Brain pericyte (primary cell): ENCODE measurements around the gene PAQR4.

Experiments
- DNase-seq: peaks from one replicate; pipeline ENCODE4 v3.0.0-alpha.2; 2012; ENCODE audit warnings: low read depth, low spot score

PAQR4 gene

DNA sequence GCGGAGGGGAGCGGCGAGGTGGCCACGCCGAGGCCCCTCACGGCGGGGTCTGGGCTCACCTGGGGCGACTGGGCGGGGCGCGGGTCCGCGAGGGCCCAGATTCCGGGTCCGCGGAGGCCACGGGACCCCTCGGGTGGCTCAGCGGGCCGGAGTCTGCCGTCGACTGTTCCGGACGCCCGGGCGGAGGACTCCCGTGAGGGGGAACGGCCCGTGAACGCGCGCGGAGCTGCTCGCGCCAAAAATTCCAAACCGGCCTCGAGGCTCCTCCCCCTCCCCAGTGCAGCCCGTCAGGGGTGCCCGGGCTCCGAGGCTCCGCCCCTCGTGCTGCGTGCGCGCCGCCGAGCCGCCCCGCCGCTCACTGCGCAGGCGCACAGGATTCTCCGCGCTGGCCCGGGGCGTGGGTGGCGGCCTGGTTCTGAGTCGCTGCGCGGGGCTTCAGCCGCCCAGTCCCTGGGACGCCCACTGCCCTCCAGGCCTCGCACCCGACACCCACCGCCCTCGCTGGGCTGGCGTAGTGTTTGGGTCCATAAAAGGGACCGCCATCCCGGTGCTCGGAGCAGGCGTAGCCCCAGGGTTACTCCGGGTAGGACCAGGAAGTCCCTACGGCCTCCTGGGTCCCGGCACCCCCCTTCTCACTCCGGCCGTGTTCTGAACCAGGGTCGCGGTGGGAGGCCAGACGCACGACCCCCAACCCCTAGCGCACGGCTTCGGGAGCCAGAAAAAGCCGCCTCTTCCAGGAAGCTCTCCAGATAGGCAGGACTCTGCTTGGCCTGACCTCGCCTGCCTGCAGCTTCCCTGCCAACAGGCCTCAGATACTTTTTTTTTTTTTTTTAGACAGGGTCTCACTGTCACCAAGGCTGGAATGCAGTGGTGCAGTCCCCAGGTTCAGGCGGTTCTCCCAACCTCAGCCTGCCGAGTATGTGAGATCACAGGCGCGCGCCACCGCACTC is 11.4 kb downstream of the PAQR4 start, which contains the start of gene PKMYT1:
Gene PKMYT1 (minus strand): TSS at position 220 of the 950 bp plus-strand sequence. CDS start 789 bp downstream, outside the sequence.
- peak; percentile 34 for DNase-seq

DNA sequence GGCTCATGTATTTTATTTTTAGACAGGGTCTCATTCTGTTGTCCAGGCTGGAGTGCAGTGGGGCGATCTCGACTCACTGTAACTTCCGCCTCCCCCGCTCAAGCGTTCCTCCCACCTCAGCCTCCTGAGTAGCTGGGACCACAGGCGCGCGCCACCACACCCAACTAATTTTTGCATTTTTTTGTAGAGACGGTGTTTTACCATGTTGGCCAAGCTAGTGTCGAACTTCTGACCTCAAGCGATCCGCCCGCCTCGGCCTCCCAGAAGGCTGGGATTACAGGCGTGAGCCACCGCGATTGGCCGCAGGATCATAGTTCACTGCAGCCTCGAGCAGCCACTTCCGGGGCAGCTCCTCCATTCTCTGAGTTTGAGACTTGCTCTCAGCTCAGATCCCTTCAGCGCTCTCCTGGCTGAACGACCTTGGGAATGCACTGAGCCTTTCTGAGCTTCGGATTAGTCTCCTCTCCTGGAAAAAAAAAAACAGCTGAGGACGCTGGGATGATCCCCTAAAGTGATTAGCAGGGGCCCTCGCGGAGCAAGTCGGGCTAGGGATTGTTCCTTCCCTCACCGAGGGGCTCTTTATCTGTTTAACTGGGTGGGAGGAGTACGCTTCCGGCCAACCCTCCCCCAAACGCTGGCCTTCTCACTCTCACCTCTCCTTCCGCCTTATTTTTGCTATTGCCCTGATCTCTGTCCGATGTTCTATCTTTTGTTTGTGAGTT is 12.2 kb downstream of the PAQR4 start:
- no peak for DNase-seq

DNA sequence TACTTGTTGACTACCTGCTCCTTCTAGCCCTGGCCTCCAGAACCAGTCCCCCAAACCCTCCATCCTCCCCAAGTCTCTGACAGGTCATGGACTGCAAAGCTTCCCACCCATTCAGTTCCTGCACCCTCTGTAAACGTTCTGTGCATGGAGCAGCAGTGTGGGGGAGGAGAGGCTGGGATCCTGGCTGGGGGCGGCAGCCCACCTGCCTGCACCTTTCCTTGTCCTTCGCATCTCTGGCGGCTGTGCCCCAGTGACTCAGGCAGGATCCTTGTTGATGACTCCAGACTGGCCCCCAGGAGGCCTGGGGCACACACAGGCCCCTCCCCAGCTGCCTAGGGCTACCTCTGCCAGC is 12.7 kb downstream of the PAQR4 start:
- no peak for DNase-seq

DNA sequence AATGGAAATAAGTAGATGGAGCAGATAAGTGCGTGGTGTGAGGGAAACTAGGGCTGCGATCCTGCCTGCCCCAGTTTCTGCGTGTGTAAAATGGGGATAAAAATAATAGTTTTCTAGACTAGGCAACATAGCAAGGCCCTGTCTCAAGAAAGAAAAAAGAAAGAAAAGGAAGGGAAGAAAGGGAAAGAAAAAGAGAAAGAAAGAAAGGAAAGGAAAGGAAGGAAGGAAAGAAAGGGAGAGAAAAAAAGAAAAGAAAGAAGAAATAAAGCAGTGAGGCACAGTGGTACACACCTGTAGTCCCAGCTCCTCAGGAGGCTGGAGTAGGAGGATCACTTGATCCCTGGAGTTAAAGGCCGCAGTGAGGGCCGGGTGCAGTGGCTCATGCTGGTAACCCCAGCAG is 13.3 kb downstream of the PAQR4 start:
- DNase-seq = no peak

DNA sequence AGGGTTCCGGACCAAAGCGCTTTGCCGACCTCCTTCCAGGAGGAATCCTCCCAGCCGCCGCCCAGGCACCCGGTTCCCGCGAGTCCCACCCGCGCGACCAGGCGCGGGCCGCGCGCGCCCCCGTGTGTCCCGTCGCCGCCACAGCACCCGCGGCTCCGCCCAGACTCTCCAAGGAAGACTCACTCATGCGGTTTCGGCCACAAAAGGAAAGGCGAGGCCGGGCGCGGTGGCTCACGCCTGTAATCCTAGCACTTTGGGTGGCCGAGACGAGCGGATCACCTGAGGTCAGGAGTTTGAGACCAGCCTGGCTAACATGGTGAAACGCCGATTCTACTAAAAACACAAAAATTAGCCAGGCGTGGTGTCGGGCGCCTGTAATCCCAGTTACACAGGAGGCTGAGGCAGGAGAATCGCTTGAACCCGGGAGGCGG is 14.6 kb downstream of the PAQR4 start:
- DNase-seq = no peak

DNA sequence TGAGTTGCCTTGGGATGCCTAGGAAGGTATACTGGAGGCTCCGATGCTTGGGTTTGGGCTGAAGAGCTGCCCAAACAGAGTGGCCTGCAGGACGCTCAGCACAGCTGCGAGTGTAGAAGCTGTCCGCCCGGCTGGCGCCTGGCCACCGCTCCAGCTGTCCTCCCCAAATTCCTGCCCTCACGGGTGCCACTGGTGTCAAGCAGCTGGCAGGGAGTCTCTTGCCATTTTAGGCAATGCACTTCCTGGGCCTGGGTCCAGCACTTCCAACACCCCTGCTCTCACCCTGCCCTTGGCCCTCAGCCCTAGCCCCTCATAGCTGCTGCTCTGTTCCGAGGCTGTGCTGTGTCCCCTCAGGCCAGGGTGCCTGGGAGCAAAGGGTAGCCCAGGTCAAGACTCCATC is 16.3 kb downstream of the PAQR4 start:
- no peak for DNase-seq

DNA sequence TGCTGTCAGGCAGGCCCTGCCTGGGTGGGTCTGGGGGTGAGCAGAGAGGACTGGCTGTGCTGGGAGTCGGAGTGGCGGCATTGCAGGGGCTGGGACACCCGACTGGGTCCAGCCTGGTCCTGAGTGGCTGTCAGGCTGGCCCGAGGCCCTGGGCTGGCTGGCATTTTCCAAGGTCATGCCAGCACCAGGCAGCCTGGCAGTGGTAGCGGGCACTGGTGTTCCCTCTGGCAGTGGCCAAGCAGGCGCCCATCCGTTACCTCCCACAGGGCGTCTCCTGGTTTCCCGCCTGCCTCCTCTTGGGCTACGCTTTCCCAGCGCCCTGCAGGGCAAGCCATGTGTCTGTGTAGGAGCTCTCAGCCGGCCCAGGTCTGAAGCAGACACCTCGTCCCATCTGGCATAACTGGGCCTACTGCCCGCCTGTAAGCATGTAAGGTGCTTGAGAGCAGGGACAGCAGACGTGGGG is 16.8 kb downstream of the PAQR4 start:
- DNase-seq = no peak

DNA sequence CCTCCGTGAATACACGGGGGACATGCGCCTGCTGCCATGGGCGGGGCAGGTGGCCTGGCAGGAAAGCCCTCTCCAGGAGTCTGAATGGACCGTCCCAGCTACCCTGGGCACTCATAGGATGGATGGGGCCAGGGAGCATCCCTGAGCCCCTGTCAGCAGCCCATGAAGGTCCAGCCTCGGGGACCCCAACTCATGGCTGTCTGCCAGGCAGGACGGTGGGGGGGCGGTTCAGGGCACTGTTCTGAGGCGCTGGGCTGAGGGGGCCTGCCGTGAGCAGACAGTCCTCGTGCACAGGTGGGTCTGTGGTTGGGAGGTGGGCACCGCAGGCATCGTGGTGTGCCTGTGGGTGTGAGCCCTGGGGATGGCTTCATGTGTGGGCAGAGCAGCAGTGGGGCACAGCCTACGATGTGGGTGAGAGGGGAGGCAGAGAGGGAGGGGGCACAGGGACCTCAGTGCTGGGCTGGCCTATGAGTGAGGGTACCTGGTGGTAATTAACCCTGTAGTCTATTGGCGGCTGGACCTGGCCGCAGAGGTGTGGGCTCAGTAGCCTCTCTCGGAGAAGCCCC is 17.6 kb downstream of the PAQR4 start:
- no peak for DNase-seq

DNA sequence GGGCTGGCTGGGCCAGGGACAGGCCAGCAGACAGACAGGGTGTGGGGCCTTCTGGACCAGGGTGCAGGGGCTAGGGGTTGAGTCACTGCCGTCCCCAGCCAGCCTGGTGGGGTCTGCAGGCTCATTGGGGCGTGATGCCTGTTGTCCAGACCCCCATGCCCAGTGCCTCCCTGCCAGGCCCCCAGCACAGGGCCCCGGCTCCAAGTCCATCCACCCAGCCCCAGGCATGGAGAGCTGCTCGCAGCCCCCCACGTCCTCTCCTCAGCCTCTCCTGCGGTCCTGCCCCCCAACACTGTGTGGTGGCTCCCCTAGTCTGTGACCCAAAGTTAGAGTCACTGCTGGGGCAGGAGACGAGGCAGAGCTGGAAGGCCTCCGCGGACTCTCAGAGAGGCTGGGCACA is 18.1 kb downstream of the PAQR4 start:
- no peak for DNase-seq

DNA sequence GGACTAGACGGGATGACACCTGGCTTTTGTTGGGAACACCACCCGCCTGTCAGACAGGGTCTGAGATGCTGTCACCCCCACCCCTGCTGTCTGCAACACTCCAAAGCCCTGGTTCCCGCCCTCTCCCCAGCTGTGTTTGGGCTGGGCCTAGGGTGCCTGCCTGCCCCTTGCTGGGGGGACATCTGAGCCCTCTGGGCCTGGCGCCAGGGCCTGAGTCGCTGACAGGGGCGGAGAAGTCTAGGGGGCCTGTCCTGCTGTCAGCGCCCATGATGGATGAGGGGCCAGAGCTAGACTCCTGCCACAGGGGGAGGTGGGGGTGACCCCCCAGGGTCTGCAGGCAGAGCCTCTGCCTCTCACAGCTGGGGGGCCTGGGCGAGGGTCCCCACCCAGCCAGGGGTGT is 18.7 kb downstream of the PAQR4 start:
- no peak for DNase-seq

DNA sequence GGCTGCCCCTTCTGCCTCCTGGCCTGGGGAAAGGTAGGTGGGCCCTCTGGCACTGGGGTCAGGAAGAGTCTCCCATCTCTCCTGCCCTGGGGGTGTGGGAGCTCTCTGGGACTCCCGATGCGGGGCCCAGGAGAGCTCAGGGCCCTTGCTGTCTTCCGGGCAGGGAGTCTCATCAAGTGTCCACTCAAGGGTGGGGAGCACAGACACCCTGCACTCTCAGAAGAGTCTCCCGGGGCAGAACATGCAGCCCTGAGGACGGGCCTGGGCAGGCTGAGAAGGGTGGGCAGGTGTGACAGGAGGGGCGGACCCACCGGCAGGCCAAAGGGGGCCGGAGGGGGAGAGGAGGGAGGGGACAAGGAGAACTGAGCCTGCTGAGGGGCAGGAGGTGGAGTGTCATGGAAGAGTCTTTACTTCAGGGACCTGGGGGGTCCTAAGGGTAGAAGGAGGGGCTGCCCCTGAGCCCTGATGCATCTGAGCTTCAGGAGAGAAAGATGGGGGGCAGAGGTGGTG is 19.5 kb downstream of the PAQR4 start:
- no peak for DNase-seq

DNA sequence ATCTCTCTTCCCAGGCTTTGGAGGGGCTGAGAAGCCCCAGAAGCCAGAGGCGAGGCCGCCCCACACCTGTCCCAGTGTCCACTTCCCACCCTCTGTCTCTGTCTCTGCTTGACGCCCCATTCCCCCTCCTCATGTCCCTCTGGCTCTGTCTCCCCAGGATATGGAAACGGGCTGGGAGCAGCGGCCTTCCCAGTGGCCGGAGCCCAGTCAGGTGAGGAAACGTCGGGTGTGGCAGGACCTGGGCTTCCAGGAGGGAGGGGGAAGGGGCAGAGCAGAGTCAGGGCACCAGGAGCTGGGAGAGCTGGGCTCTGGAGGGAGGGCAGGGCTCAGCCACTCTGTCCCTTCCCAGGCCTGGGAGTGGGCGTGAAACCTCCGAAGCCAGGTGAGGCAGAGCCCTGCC is 21.7 kb downstream of the PAQR4 start:
- DNase-seq = no peak

DNA sequence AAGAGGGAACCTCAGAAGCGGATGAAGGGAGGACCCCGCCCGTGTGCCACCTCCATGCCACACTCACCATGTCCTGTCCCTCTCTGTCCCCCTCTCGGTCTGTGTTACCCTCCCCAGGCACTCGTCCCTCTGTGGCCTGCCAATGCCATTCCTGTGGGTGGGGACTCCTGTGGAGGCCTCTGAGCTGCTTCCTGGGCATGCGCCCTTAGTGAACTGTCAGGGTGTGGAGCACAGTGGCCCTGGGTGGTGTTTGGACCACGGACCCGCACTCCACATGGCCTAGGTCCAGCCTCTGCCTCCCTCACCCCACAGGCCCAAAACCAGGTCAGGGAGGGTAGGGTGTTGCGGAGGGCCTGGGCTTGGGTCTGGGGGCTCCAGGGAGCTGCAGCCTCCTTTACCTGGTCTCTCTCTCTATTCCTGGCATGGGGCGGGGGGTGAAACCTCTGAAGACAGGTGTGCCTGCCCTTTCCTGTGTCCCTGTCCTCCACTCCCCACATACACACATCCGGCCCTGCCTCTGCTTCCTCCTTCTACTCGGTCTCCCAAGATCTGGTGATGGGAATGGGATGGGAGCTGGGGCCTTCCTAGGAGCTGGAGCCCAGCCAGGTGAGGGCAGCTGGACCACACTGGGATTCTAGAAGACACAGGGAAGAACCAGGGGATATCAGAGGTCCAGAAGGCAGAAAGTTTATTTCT is 22.6 kb downstream of the PAQR4 start:
- DNase-seq = no peak

DNA sequence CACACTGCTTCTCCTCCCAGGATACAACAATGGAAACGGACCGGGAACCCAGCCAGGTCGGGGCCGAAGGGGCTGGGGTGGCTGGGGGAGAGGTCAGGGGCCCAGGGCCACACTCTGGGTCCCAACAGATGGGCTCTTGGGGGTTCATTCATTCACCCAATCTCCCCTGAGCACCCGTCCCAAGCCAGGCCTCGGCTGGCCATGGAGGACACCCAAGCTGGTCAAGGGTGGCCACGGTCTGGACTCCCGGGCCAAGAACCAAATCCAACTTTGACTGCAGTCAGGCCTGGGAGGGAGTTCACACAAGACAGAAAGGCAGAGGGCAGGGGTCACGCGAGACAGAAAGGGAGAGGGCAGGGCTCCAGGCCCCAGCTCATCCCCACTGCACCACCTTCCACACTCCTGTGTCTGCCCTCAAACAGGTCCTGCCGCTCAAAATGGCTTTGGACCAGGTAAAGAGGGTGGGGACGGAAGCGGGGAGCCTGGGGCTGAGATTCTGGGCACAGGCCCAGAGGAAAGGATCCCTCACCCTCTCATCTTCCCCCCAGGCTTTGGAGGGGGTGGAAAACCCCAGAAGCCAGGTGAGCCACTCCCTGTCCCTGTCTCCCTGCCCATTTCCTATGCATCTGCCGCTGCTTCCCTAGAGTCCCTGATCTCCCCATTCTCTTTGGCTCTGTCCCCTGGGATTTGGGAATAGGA is 23.4 kb downstream of the PAQR4 start:
- DNase-seq = no peak

DNA sequence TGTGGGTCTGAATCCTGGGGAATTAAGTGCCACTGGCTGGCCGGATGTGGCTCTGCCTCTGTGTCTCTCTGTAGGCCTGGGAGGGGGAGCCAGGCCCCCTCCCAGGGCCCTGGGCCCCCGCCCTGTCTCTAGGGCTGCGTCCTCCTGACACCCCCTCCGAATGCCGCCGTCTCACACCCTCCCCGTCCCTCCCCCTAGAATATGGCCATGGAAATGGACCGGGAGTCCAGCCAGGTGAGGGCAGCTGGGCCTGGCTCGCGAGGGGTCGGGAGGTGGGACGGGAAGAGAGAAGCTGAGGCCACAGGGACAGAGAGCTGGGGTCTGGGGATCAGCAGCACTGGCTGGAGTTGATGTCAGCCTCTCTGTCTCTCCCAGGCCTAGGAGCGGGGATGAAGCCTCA is 27.1 kb downstream of the PAQR4 start:
- no peak for DNase-seq

DNA sequence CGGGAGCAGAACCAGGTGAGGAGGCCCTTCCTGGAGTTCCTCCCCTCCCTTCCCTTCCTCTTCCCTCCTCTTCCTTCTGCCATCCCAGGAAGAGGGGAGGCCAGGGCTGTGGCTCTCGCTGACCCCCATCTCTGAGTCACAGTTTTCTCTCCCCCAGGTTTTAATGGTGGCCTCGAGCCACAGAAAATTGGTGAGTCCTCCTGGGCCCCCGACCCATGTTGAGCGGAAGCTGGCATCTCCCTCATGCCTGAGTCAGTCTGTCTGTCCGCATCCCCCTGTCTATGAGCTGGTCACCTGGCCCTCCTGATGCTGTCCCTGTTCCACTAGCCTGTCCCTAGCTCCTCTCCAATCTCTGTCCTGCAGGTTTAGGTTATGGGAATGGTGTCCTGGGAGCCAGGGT is 30.8 kb downstream of the PAQR4 start:
- no peak for DNase-seq

DNA sequence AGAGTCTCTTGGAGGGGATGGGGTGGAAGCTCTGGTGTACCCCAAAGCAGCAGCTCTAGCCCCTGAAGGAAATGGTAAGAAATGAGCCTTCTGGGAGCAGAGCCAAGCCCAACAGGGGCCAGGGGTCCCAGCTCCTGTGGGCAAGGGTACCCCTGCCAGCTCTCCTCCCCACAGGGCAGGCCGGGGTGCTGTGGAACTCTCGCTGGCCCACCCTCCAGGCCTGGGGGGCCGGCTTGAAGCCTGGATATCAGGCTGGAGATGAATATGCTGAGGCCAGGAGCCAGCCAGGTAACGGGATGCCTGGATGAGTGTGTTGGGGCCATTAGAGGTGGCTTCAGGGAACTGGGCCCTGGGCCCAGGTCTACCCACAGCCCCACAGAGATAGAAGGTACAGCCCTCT is 31.4 kb downstream of the PAQR4 start:
- no peak for DNase-seq

DNA sequence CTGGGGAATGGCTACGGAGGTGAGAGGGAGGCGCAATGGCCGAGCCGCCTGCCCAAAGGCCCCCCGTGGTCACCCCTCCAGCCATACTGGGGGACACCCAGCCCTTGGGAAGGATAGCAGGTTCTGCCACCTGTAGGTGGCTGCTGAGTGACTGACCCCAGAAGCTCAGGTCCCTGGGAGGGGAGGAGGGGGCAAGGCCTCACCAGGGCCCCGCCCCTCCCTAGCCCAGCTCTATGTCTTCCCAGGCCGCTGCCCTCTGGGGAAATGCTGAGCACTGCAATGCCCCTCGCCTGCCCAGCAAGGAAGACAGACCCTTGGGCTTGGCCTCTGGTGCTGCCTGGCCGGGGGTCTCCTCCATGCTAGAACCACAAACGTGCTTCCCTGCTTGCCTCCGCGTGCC is 32.2 kb downstream of the PAQR4 start:
- no peak for DNase-seq

DNA sequence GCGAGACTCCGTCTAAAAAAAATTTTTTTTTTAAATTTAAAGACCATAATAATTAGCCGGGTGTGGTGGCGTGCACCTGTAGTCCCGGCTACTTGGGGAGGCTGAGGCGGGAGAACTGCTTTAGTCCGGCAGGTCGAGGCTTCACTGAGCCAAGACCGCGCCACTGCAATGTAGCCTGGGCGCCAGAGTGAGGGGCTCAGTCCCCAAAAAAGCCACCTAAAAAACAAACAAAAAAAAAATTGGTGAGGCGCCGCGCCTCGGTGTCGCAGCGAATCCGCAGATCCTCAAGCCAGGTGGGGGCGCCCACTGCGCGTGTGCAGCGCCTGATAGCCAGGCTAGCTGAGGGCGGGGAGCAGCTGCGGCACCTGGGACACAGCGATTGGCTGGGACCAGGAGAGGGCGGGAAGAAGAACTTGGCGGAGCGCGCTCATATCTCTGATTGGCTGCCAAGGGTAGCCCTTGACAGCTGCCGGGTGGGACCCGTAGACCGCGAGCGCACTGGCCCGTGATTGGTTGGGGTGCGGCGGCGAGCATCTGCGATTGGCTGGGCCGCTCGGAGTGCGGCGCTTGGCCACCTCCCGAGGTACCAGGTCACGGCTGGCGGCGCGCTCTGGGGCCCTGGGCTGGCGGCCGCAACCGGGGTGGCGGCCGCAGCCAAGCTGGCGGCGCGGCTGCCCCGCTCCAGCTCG is 34.6 kb downstream of the PAQR4 start:
- DNase-seq = peak; percentile 89

DNA sequence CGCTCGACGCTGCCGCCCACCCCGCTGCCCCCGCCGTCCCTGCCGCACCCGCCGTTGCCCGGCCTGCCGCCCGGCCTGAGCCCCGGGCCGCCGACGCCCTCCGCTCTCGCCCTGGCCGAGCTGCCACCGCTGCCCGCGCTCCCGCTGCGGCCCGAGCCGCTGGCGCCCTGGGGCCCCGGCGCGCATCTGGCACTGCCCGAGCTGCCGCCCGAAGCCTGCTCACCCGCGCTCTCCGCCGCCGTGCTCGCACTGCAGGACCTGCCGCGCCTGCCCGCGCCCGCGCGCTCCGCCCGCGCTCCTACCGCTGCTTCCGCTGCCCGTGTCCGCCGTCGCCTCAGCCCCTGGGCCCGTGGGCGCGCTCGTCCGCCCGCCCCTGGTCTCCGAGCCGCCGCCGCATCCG is 35.2 kb downstream of the PAQR4 start:
- no peak for DNase-seq
